SU-DHL-6 (cell line): Measurements from ENCODE around the gene KCNH1.

ENCODE experiments used
- EZH2phosphoT487 ChIP-seq: fragments of 200-600 bp; sonication (generic), shearing (Covaris generic); conservative IDR thresholded peaks from 2 replicates; pipeline ENCODE4 v1.6.1; 2018; ENCODE audit warnings: mild to moderate bottlenecking, antibody characterized with exemption, low read length, moderate library complexity, mixed read lengths
- TF ChIP-seq, protein P1 (sequence below): fragments of 200-600 bp; sonication (generic); IDR thresholded peaks from one replicate; pipeline ENCODE4 v1.5.1; 2017; ENCODE audit warnings: antibody characterized with exemption, mild to moderate bottlenecking, low read length, moderate library complexity; ENCODE audit not compliant: insufficient read depth, poor library complexity, severe bottlenecking

DNA sequence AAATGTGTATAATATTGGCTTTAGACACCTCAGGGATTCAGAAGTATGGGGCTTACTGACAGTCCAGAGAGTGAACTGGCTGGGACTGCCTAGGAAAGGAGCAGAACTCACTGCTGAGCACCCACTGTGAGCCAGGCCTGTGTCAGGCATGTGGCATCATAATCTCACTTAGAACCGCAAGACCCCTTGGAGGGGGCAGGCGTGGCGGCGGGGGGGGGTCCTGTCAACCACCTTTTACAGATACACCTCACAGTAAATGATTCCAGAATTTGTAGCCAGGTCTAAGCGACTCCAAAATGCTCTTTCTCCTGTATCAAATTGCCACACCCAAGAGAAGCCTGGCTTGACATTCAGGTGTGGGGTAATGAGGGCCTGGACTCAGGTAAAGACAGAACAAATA lies 235.5 kb downstream of the KCNH1 start:
- TF ChIP-seq, protein P1, sequence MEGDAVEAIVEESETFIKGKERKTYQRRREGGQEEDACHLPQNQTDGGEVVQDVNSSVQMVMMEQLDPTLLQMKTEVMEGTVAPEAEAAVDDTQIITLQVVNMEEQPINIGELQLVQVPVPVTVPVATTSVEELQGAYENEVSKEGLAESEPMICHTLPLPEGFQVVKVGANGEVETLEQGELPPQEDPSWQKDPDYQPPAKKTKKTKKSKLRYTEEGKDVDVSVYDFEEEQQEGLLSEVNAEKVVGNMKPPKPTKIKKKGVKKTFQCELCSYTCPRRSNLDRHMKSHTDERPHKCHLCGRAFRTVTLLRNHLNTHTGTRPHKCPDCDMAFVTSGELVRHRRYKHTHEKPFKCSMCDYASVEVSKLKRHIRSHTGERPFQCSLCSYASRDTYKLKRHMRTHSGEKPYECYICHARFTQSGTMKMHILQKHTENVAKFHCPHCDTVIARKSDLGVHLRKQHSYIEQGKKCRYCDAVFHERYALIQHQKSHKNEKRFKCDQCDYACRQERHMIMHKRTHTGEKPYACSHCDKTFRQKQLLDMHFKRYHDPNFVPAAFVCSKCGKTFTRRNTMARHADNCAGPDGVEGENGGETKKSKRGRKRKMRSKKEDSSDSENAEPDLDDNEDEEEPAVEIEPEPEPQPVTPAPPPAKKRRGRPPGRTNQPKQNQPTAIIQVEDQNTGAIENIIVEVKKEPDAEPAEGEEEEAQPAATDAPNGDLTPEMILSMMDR = no peak
- no peak for TF ChIP-seq EZH2phosphoT487
